Activated CD8-positive, alpha-beta memory T cell treated with anti-CD3 and anti-CD28 coated beads, Interleukin-2, amount 50 U/mL, for 4 hours (primary cell): Measurements from ENCODE around the gene EXOC4.

Experiments
- DNase-seq: peaks from one replicate; pipeline ENCODE4 v3.0.0-alpha.2; 2020

The EXOC4 gene

GRCh38 chr7:134113655-134114054, 860.8 kb downstream of the EXOC4 start:
- DNase-seq: no peak

- no peak for DNase-seq
Measured at GRCh38 chr7:134114992-134115391, 862.1 kb downstream of the EXOC4 start.
